GM18909 (cell line): Measurements from ENCODE around the gene PRSS21.

Experiments used
- ATAC-seq: cut with Tn5 transposase; IDR thresholded peaks from one replicate; pipeline ENCODE4 v1.9.1; 2021; ENCODE audit warnings: mild to moderate bottlenecking; ENCODE audit not compliant: unreplicated experiment, poor library complexity

Gene PRSS21

GRCh38 chr16:2839650-2840450 is 22.8 kb downstream of the PRSS21 start:
- no peak for ATAC-seq

GRCh38 chr16:2840914-2841313 is 23.9 kb downstream of the PRSS21 start:
- no peak for ATAC-seq

DNA sequence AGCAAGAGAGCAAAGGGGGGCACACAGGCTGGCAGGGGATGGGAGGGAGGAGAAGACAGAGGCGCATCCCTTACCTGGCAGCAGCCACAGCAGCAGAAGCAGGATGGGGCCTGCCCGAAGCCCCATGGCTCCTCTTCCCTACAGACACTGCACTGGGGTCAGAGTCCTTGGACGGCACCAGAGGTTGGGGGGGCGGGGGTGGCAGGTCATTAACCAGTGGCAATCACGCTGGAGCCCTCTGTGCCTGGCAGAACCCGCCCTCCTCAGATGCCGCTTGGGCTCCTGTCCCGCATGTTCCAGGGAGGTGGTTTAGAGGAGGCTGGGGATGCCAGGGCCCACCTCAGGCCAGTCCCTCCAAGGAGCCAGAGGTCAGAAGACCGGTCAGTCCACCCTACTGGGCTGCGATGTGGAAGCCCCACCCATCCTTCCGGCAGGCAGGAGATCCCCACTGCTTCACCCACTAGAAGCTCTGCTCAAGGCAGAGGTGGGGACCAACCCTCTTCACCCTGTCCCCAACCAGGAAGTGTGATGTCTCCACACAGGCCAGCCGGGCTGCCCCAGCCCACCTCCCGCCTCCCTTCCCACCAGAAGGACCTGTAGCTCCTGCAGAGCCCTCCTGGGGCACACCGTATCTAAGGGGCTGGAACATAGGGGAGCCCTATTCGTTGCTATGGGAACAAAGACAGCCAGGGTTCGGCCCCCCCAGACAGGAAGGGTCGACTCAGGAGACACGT is 24.7 kb downstream of the PRSS21 start:
- ATAC-seq = no peak

DNA sequence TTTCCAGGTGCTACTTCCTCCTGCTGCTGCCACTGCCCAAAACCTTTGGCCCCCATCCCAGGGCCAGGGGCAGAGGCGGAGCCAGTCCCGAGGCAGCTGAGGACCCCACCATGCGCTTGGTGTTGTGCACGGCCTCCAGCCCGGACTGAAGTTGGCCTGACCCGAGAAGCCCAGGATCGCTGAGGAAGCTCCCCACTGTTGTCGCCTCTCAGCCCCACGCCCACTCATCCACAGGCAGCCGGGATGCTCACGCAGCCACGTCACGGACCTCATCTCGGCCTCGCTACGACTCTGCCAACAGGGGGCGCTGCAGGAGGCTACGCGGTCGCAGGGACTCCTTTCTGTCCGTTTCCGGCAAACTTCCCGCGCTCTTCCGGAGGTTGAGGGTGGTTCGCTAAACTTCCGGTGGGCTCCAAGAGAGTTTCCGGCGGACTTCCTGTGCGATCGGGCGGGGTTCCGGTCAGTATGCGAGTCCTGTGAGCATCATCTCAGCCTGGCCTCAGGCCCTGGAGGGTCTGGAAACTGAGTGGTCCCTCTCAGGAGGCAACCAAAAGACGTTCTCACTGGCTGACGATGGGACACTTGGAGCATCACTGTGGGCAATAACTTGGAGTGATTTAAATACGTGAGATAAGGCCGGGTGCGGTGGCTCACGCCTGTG is 25.4 kb downstream of the PRSS21 start:
- no peak for ATAC-seq

GRCh38 chr16:2843526-2843925 is 26.5 kb downstream of the PRSS21 start:
- no peak for ATAC-seq

DNA sequence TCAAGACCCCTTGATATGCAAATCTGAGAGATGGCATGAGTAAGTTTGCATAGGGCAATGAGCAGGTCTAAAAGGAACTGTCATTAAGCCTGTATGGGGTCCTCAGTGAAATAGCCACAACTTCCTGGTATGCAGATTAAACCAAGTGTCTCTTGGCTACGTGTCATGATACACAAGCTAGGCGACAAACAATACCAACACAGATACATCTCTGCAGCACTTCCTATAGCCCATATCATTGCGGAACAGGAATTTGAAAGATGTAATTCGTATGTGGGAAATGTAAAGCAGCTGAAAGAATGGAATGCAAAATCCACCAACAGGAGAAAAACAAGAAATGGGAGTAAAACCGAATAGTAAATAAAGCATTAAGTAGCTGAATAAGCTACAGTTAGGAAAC is 28.1 kb downstream of the PRSS21 start:
- ATAC-seq = no peak

DNA sequence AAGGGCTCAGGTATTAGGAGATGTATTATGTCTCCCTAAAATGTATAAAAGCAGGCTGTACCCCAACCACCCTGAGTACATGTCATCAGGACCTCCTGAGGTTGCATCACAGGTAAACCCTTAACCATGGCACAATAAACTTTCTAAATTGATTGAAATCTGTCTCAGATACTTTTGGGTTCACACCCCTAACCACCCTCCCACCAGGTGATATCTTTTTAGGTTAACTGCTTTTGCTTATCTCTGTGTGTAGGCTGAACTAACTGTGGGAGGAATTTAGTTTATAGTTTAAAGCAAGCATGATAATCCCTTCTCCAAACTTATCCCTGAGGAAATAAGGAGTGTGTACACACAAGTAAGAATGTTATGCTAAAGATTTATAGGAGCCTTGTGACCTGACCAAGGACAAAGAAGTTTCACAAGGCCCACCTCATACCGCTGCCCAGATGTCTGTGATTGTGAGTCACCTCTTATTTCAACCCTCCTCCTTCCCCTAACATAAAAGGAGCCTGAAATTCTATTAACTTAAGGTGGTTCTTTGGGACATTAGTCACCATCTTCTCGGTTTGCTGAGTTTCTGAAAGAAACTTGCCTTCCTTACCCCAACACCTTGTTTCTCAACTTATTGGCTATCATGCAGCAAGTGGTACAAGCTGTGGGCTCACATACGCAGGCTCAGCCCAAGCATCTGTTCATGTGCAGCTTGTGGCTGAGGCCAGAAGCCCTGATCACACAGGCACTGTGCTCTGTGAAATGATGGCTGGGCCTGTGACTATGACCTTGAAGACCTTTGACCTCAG is 29.7 kb downstream of the PRSS21 start:
- no peak for ATAC-seq

DNA sequence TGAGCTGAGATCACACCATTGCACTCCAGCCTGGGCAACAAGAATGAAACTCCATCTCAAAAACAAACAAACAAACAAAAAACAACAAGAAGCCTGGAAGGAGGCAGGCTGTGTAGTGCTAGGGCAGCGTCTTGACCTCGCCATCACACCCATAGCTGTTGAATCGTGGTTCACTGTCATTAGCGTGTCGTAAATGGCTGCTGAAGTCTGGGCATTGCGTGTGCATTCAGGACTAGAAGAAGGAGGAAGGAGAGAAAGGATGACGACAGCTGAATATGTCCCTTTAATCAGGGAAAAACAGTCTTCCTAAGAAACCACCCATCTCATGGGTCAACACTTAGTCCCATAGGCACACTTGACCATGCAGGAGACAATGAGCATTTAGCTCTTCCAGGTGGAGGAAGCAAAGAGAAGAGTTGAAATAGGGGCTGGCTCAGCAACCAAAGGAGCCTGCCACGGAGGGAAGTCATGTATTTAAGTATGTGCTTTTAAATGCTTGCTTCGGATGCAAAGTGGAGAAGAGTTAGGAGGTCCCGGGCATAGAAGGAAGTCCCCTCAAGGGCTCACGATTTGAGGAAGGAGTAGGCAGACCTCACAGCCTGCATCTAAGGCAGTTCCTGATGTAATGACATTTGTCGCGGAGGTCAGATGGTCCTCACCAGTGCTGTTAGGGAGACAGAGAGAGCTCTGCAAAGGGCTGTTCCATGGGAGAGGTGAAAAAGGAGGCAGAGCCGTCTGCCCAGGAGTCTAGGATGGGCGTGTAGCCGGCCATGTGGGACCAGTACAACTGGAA is 32.1 kb downstream of the PRSS21 start:
- ATAC-seq = no peak

- ATAC-seq = no peak
Observed at GRCh38 chr16:2852003-2852730, 35.1 kb downstream of the PRSS21 start.

DNA sequence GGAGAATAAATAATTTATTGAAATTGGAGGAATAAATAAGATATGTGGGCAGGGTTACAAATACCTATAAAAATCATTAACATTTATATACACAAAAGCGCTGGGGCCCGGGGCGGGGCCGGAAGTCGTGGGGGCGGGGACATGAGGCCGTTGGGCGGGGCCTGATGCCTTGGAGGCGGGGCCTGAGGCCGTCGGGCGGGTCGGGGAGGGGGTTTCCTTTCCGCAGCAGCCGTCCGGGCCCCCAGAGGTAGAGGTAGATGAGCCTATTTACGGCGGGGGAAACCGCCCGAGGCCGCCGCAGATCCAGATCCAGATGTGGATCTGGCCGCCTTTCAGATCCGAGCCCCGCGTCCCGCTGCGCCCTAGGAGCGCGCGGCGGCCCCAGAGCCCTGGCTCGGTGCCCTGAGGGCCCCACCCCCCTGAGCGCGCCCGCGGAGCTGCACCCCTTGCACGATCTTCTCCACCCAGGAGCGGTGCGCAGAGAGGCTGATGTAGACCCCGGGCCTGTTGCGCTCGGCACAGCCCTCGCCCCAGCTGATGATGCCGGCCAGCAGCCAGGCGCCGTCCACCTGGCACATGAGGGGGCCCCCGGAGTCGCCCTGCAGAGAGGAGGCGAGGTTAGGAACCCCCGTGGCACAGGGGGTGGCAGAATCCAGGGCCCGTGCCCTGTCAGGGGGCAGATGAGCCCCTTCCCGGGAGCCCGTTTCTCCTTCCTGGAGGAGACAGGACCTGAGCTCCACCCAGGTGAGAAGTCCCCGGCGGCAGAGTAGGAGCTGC is 35.9 kb downstream of the PRSS21 start:
- no peak for ATAC-seq

DNA sequence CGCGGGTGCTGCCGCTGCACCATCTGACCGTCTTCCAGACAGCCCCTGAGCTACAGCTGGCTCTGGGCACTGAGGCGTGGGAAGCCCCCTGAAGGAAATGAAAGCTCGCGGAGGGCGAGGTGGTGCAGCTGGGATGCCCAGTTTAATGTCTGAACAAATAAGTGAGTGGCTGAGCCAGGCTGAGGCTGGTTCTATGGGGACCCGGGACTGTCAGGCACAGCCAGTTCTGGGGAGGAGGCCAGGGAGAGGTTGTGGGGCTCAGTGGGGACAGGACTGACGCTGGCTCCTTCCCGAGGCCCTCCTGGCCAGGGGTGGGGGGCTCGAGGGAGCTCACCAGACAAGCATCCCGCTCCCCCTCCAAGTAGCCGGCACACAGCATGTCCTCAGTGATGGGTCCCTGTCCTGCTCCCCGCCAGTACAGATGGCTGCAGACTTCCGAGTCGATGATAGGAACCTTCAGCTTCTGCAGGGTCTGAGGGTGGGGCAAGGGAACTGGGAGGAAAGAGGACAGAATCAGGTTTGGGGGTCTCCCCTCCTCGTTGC is 36.6 kb downstream of the PRSS21 start:
- ATAC-seq = no peak

GRCh38 chr16:2854700-2855309 is 37.8 kb downstream of the PRSS21 start:
- no peak for ATAC-seq

DNA sequence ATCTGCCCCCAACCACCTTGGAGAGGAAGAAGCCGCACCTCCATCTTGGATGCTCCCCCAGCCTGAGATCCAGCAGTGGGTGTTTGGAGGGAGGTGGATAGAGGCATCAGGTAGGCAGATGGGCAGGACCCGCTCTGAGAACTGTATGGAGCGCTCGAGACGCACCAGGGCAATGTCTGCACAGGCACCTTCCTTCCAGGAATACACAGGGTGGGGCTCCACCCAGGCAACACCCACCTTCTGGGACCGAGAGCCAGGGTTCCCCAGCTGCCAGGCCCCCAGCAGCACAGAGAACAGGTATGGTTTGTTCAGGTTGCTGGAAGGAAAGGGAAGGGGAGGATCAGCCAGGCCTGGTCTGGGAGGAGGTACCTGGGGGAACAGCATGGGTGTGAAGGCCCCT is 38.5 kb downstream of the PRSS21 start:
- ATAC-seq = no peak

GRCh38 chr16:2856061-2856670 is 39.1 kb downstream of the PRSS21 start:
- no peak for ATAC-seq

GRCh38 chr16:2856686-2857450 is 39.8 kb downstream of the PRSS21 start:
- no peak for ATAC-seq

GRCh38 chr16:2857451-2858244 is 40.6 kb downstream of the PRSS21 start, which contains the start of gene PRSS22:
Gene PRSS22, minus strand, starts transcription at chr16:2858170. Its CDS starts 66 bp downstream, at chr16:2858104.
- no peak for ATAC-seq
